ENCODE results near the gene FRMPD2. TPM values are rescaled to one million over a fixed set of nuclear protein-coding genes. Genes with fewer than 3 reads are reported as not detected.
"Not testable (repeated sequence)": the region's sequence is repeated elsewhere in the genome, so short reads cannot be mapped to it uniquely, and the experiment has no call there.

Gene FRMPD2
- total RNA-seq, 1 donor from 2014 or later: under 0.01 TPM

- no peak for DNase-seq (ENCODE audit: low read depth in 2 of 2)
Observed at GRCh38 chr10:48205918-48206317, 68.6 kb downstream of the FRMPD2 start.

- no peak for DNase-seq (ENCODE audit: low read depth in 2 of 2)
Observed at GRCh38 chr10:48199580-48200377, 74.7 kb downstream of the FRMPD2 start.

GRCh38 chr10:48197236-48197899 is 77.1 kb downstream of the FRMPD2 start:
- no peak for DNase-seq (ENCODE audit: low read depth in 2 of 2)

GRCh38 chr10:48195803-48196202 is 78.7 kb downstream of the FRMPD2 start:
- no peak for DNase-seq (ENCODE audit: low read depth in 2 of 2)

- no peak for DNase-seq (ENCODE audit: low read depth in 2 of 2)
Observed at GRCh38 chr10:48194830-48195229, 79.7 kb downstream of the FRMPD2 start.

GRCh38 chr10:48193556-48193955 is 80.9 kb downstream of the FRMPD2 start:
- no peak for DNase-seq (ENCODE audit: low read depth in 2 of 2)

- DNase-seq (ENCODE audit: low read depth in 2 of 2): no peak
Observed at GRCh38 chr10:48192881-48193450, 81.5 kb downstream of the FRMPD2 start.

GRCh38 chr10:48187713-48188485 is 86.6 kb downstream of the FRMPD2 start:
- no peak for DNase-seq (ENCODE audit: low read depth in 2 of 2)

GRCh38 chr10:48187126-48187525 is 87.4 kb downstream of the FRMPD2 start:
- DNase-seq (ENCODE audit: low read depth in 2 of 2): no peak

- not testable (repeated sequence) for DNase-seq (ENCODE audit: low read depth in 2 of 2)
Observed at GRCh38 chr10:48186264-48186804, 88.2 kb downstream of the FRMPD2 start.

GRCh38 chr10:48184224-48184623 is 90.3 kb downstream of the FRMPD2 start:
- no peak for DNase-seq (ENCODE audit: low read depth in 2 of 2)

GRCh38 chr10:48172715-48173114 is 101.8 kb downstream of the FRMPD2 start:
- DNase-seq (ENCODE audit: low read depth in 2 of 2): not testable (repeated sequence)

GRCh38 chr10:48160670-48161069 is 113.8 kb downstream of the FRMPD2 start:
- not testable (repeated sequence) for DNase-seq (ENCODE audit: low read depth in 2 of 2)

GRCh38 chr10:48160163-48160562 is 114.3 kb downstream of the FRMPD2 start:
- DNase-seq (ENCODE audit: low read depth in 2 of 2): not testable (repeated sequence)

- not testable (repeated sequence) for DNase-seq (ENCODE audit: low read depth in 2 of 2)
Observed at GRCh38 chr10:48154211-48155140, 120.0 kb downstream of the FRMPD2 start.

- not testable (repeated sequence) for DNase-seq (ENCODE audit: low read depth in 2 of 2)
Observed at GRCh38 chr10:48147643-48148042, 126.9 kb downstream of the FRMPD2 start.

- DNase-seq (ENCODE audit: low read depth in 2 of 2): not testable (repeated sequence)
Observed at GRCh38 chr10:48143721-48144642, 130.5 kb downstream of the FRMPD2 start.

- not testable (repeated sequence) for DNase-seq (ENCODE audit: low read depth in 2 of 2)
Observed at GRCh38 chr10:48140949-48141348, 133.5 kb downstream of the FRMPD2 start.

Data from lung microvascular endothelial cell (primary cell).